Inferior parietal cortex (tissue), 1 donor: Measurements from ENCODE around the gene LTBP4.

ENCODE experiments used
- DNase-seq: peaks from one replicate; pipeline ENCODE4 v3.0.0-alpha.2; 2016; ENCODE audit errors: extremely low spot score

LTBP4 gene

GRCh38 chr19:40662925-40663694 lies 61.9 kb downstream of the LTBP4 start:
- peak; percentile 85 for DNase-seq

- DNase-seq, result no peak
Measured at GRCh38 chr19:40663695-40664692, 62.8 kb downstream of the LTBP4 start.

DNA sequence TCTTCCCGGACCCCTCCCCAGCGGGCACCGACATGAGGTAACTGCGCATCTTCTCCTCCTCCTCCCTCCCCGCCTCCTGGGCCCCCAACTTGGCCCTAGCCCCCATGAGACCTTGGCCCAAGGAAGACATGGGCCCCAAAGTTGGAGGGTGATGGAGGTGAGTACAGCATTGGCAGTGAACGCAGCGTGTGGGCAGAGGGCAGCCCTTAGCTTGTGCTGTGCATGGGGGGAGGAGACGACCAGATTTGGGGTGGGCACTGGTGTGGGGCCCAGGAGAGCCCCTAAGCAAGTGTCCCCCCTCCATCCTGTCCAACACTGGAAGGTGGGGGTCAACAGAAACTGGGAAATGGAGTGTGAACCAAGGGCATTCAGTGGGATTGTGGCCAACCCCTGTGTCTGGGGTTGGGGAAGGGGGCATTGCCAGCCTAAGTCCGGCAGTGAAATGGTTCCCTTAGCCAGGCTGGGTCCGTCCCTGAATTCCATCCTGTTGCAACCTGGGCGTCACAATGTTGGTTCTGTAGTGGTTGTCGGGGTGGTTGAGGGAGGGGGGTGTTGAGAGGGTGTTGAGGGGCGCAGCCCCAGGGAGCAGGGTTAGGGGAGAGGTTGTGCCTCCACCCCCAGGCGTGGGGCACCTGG lies 65.8 kb downstream of the LTBP4 start:
- DNase-seq, result no peak

DNA sequence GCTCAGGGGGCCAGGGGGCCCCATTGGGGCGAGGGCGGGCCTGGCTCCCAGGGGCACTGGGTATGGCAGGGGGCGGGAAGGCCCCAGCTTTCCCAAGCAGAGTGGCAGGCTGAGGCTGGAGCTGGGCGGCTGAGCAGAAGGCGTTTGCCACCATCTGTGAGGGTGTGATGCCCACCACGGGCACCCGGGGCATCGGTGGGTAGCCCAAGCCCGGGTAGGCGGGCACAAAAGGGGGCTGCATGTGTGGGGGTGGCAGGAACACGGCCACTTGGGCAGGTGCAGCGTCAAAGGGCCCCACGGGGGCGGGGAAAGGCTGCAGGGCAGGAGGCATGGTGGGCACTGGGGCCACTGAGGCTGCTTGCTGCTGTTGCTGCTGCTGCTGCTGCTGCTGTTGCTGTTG lies 66.4 kb downstream of the LTBP4 start:
- DNase-seq, result no peak

DNA sequence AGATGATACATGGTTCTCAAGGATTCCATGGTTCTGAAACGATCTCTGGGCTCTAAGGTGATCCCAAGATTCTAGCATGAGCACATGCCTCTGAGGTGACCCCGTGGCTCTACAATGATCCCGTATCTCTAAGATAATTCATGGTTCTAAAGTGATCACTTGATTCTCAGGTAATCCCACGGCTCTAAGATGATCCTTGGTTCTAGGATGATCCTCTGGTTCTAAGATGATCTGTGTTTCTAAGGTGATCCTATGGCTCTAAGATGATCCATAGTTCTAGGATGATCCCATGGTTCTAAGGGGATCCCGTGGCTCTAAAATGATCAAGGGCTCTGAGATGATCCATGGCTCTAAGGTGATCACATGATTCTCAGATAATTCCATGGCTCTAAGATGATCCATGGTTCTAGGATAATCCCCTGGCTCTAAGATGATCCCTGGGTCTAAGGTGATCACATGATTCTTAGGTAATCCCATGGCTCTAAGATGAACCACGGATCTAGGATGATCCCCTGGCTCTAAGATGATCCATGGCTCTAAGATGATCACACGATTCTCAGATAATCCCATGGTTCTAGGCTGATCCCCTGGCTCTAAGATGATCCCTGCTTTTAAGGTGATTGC lies 67.9 kb downstream of the LTBP4 start:
- DNase-seq, result no peak

GRCh38 chr19:40671404-40671803 lies 70.2 kb downstream of the LTBP4 start:
- no peak for DNase-seq

- DNase-seq, result no peak
Measured at GRCh38 chr19:40672038-40672437, 70.9 kb downstream of the LTBP4 start.

DNA sequence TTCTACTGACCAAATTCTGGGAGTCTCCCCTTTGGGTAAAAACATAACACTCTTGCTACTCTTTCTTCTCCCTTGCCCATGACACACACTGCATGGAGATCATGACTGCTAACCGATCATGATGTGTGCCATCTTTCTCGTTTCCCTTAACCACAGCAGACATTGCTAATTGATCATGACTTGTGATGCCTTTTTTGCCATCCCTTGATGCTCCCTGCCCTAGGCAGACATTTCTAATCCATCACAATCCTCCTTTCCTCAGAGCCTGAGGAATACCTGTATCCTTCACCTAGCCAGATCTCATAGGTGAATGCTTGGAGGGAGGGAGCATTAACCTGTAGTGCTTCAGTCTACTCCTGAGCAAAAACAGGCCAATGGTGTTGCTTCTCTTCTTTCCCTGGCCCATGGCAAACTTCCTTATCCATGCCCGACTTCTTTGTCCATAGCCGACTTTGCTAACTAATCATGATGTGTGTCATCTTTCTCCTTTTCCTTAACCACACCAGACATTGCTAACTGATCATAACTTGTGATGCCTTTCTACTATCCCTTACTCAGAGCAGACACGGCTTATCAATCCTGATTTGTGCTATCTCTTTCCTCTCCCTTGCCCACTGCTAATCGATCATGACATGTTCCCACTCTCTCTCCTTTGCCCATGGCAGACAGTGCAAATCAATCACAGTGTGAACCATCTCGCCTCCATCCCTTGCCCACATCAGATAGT lies 71.6 kb downstream of the LTBP4 start:
- DNase-seq, result no peak

GRCh38 chr19:40673397-40673796 lies 72.2 kb downstream of the LTBP4 start:
- DNase-seq, result no peak

- DNase-seq, result no peak
Measured at GRCh38 chr19:40674291-40674690, 73.1 kb downstream of the LTBP4 start.

DNA sequence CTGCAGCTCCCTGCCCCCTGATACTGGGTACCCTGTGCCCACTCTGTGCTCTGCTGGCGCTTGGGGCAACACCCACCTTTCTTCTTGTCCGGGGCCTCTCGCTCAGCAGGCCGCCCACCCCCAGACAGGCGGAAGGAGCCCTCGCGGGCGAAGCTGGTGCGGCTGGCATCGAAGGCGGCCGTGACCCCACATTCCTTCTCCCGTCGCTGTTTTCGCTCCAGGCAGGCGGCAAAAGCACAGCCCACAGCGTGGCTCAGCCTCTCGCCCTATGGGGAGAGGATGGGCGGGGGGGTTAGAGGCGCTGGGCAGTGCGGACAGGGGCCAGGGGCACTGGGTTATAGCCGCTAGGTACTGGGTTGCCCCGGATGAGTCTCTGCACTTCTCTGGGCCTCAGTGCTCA lies 76.0 kb downstream of the LTBP4 start:
- DNase-seq, result no peak
